H1 (cell line): Measurements from ENCODE around the gene IGFL3. TPM values are rescaled to one million over a fixed set of nuclear protein-coding genes. Genes with fewer than 3 reads are reported as not detected.

Experiments
- BCL11A ChIP-seq, 2 experiments: IDR thresholded peaks; one replicate each; pipeline ENCODE4 v1.6.1; 2011; ENCODE audit warnings: low read depth in 2 of 2, low read length in 2 of 2, mild to moderate bottlenecking in 2 of 2
- E2F6 ChIP-seq: IDR thresholded peaks from 2 replicates; pipeline ENCODE4 v1.6.1; 2012; ENCODE audit warnings: inconsistent platforms
- POLR2AphosphoS5 ChIP-seq: IDR thresholded peaks from 2 replicates; pipeline ENCODE4 v1.6.1; 2011; ENCODE audit warnings: low read depth, low read length
- POU5F1 ChIP-seq: IDR thresholded peaks from 2 replicates; pipeline ENCODE4 v1.6.1; 2011; ENCODE audit warnings: low read depth, mild to moderate bottlenecking, low read length, moderate library complexity
- SIN3A ChIP-seq, 2 experiments: IDR thresholded peaks in 1 of 2; conservative IDR thresholded peaks in 1 of 2; 2 replicates each; pipeline ENCODE4 v1.6.1; 2011 to 2012; ENCODE audit warnings: low read length in 2 of 2, improper control_type of control experiment in 1 of 2, low read depth in 1 of 2, mild to moderate bottlenecking in 1 of 2
- SIX5 ChIP-seq: IDR thresholded peaks from 2 replicates; pipeline ENCODE4 v1.6.1; 2011; ENCODE audit warnings: mild to moderate bottlenecking, low read depth, low read length
- TBP ChIP-seq: IDR thresholded peaks from 2 replicates; pipeline ENCODE4 v1.6.1; 2011; ENCODE audit warnings: low read depth, low read length, improper control_type of control experiment
- polyA plus RNA-seq, 7 experiments: library from polyadenylated mRNA; depleted of rRNA in 3 of 7; stranded (reverse) in 5 of 7; unstranded in 2 of 7; fragments of >200 nt in 5 of 7; fragments of 200-250 nt in 2 of 7; gene quantifications; 1 replicate in 5 of 7; 2 replicates in 1 of 7; 4 replicates in 1 of 7; pipeline versions ENCODE4 v1.2.1 to v1.2.3, GENCODE V29; 2011 to 2013; ENCODE audit warnings: missing spikeins in 2 of 7, mixed read lengths in 2 of 7
- total RNA-seq: library from RNA; stranded (reverse); fragmentation: NEBNext Ultra II Directional; extraction: Animal tissue kit (Norgen Biotek cat#: 25700); gene quantifications from 2 replicates; pipeline ENCODE4 v1.2.1, GENCODE V29; 2021
- TF ChIP-seq, protein P1 (sequence below): fragments of 300-600 bp; sonication (generic); IDR thresholded peaks from 2 replicates; pipeline ENCODE4 v1.7.1; 2012; ENCODE audit warnings: low read length, moderate library complexity, mild to moderate bottlenecking, inconsistent platforms; ENCODE audit not compliant: insufficient replicate concordance

Gene IGFL3
- total and polyA plus RNA-seq, 2 of the 8 experiments (the other 6 are each of a cell fraction or from before 2014, with no cell fraction given) = 0.12 TPM; not detected in 1

GRCh38 chr19:46085888-46086287 is 38.6 kb downstream of the IGFL3 start (continued):
- TF ChIP-seq, protein P1, sequence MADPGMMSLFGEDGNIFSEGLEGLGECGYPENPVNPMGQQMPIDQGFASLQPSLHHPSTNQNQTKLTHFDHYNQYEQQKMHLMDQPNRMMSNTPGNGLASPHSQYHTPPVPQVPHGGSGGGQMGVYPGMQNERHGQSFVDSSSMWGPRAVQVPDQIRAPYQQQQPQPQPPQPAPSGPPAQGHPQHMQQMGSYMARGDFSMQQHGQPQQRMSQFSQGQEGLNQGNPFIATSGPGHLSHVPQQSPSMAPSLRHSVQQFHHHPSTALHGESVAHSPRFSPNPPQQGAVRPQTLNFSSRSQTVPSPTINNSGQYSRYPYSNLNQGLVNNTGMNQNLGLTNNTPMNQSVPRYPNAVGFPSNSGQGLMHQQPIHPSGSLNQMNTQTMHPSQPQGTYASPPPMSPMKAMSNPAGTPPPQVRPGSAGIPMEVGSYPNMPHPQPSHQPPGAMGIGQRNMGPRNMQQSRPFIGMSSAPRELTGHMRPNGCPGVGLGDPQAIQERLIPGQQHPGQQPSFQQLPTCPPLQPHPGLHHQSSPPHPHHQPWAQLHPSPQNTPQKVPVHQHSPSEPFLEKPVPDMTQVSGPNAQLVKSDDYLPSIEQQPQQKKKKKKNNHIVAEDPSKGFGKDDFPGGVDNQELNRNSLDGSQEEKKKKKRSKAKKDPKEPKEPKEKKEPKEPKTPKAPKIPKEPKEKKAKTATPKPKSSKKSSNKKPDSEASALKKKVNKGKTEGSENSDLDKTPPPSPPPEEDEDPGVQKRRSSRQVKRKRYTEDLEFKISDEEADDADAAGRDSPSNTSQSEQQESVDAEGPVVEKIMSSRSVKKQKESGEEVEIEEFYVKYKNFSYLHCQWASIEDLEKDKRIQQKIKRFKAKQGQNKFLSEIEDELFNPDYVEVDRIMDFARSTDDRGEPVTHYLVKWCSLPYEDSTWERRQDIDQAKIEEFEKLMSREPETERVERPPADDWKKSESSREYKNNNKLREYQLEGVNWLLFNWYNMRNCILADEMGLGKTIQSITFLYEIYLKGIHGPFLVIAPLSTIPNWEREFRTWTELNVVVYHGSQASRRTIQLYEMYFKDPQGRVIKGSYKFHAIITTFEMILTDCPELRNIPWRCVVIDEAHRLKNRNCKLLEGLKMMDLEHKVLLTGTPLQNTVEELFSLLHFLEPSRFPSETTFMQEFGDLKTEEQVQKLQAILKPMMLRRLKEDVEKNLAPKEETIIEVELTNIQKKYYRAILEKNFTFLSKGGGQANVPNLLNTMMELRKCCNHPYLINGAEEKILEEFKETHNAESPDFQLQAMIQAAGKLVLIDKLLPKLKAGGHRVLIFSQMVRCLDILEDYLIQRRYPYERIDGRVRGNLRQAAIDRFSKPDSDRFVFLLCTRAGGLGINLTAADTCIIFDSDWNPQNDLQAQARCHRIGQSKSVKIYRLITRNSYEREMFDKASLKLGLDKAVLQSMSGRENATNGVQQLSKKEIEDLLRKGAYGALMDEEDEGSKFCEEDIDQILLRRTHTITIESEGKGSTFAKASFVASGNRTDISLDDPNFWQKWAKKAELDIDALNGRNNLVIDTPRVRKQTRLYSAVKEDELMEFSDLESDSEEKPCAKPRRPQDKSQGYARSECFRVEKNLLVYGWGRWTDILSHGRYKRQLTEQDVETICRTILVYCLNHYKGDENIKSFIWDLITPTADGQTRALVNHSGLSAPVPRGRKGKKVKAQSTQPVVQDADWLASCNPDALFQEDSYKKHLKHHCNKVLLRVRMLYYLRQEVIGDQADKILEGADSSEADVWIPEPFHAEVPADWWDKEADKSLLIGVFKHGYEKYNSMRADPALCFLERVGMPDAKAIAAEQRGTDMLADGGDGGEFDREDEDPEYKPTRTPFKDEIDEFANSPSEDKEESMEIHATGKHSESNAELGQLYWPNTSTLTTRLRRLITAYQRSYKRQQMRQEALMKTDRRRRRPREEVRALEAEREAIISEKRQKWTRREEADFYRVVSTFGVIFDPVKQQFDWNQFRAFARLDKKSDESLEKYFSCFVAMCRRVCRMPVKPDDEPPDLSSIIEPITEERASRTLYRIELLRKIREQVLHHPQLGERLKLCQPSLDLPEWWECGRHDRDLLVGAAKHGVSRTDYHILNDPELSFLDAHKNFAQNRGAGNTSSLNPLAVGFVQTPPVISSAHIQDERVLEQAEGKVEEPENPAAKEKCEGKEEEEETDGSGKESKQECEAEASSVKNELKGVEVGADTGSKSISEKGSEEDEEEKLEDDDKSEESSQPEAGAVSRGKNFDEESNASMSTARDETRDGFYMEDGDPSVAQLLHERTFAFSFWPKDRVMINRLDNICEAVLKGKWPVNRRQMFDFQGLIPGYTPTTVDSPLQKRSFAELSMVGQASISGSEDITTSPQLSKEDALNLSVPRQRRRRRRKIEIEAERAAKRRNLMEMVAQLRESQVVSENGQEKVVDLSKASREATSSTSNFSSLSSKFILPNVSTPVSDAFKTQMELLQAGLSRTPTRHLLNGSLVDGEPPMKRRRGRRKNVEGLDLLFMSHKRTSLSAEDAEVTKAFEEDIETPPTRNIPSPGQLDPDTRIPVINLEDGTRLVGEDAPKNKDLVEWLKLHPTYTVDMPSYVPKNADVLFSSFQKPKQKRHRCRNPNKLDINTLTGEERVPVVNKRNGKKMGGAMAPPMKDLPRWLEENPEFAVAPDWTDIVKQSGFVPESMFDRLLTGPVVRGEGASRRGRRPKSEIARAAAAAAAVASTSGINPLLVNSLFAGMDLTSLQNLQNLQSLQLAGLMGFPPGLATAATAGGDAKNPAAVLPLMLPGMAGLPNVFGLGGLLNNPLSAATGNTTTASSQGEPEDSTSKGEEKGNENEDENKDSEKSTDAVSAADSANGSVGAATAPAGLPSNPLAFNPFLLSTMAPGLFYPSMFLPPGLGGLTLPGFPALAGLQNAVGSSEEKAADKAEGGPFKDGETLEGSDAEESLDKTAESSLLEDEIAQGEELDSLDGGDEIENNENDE = no peak
- no peak for TF ChIP-seq SIN3A (conservative IDR thresholded peaks at IDR 0.05 in 1 of 2, IDR thresholded peaks at IDR 0.05 in 1 of 2; ENCODE audit: low read depth in 1 of 2, low read length in 2 of 2)
- no peak for TF ChIP-seq SIX5
- TF ChIP-seq POLR2AphosphoS5 = no peak
- TF ChIP-seq TBP = no peak
- no peak for TF ChIP-seq POU5F1
- no peak for TF ChIP-seq E2F6
- no peak for TF ChIP-seq BCL11A (IDR thresholded peaks at IDR 0.05; ENCODE audit: low read depth in 2 of 2, low read length in 2 of 2)
- TF ChIP-seq, all 59 proteins: peak for 0
